PC-9 (cell line): ENCODE results near the gene CASP10. TPM values are rescaled to one million over a fixed set of nuclear protein-coding genes. Genes with fewer than 3 reads are reported as not detected.
A peak's percentile ranks its signal among the peaks of the same experiment; 100 is the strongest.

Source experiments
- BruUV-seq: library from RNA; stranded (reverse); fragments of 400-500 nt; replicated peaks from 2 replicates; lab custom pipeline; 2021; lab: Mats Ljungman, UMichigan
- CTCF ChIA-PET: fragments of 300-600 bp; sonication (Branson Sonifier 250); formaldehyde crosslinking; loops from one replicate; lab custom pipeline; 2022; ENCODE audit warnings: antibody characterized with exemption; lab: Charles Lee
- POLR2A ChIA-PET: fragments of 300-600 bp; sonication (Branson Sonifier 250); formaldehyde crosslinking; loops from one replicate; lab custom pipeline; 2022; ENCODE audit warnings: antibody characterized with exemption; ENCODE audit not compliant: unreplicated experiment; lab: Charles Lee
- DNase-seq, 2 experiments: peaks; one replicate each; pipeline versions ENCODE4 v3.0.0 to v3.0.0-alpha.2; 2015 to 2022; ENCODE audit warnings: mixed read lengths in 1 of 2
- H2AFZ ChIP-seq: fragments of 200-600 bp; sonication (generic); 2 replicates; pipeline ENCODE4 v1.8.1; 2017; ENCODE audit warnings: antibody characterized with exemption
- H3F3A ChIP-seq: fragments of 200-600 bp; sonication (generic); 2 replicates; pipeline ENCODE4 v1.8.1; 2017; ENCODE audit warnings: antibody characterized with exemption, mild to moderate bottlenecking, low read depth; ENCODE audit not compliant: insufficient read depth
- H3K27ac ChIP-seq: fragments of 200-600 bp; sonication (generic); 2 replicates; pipeline ENCODE4 v1.6.1; 2016; ENCODE audit warnings: mixed run types
- H3K27me3 ChIP-seq: fragments of 200-600 bp; sonication (generic); 2 replicates; pipeline ENCODE4 v1.6.1; 2016; ENCODE audit warnings: low read depth, mixed run types; ENCODE audit not compliant: insufficient read depth
- H3K36me3 ChIP-seq: fragments of 200-600 bp; sonication (generic); 2 replicates; pipeline ENCODE4 v1.6.1; 2016; ENCODE audit warnings: low read depth, mixed run types
- H3K4me1 ChIP-seq: fragments of 200-600 bp; sonication (generic); replicated peaks from 2 replicates; pipeline ENCODE4 v1.6.1; 2016; ENCODE audit warnings: mixed run types; ENCODE audit not compliant: insufficient read depth
- H3K4me2 ChIP-seq: fragments of 200-600 bp; sonication (generic); 2 replicates; pipeline ENCODE4 v1.6.1; 2017; ENCODE audit warnings: mixed run types
- H3K4me3 ChIP-seq: fragments of 200-600 bp; sonication (generic); 2 replicates; pipeline ENCODE4 v1.6.1; 2016; ENCODE audit warnings: mixed run types
- H3K79me2 ChIP-seq: fragments of 200-600 bp; sonication (generic); 2 replicates; pipeline ENCODE4 v1.6.1; 2017; ENCODE audit warnings: low read depth, mixed run types
- H3K9me2 ChIP-seq: fragments of 200-600 bp; sonication (generic); 2 replicates; pipeline ENCODE4 v1.8.1; 2017; ENCODE audit warnings: mild to moderate bottlenecking; ENCODE audit not compliant: insufficient read depth
- H3K9me3 ChIP-seq: fragments of 200-600 bp; sonication (generic); 2 replicates; pipeline ENCODE4 v1.8.1; 2016; ENCODE audit warnings: low read depth; ENCODE audit not compliant: insufficient read depth
- H4K20me1 ChIP-seq: fragments of 200-600 bp; sonication (generic); 2 replicates; pipeline ENCODE4 v1.8.1; 2017; ENCODE audit not compliant: insufficient read depth
- CTCF ChIP-seq: fragments of 200-600 bp; sonication (generic); conservative IDR thresholded peaks from 2 replicates; pipeline ENCODE4 v1.6.1; 2017; ENCODE audit warnings: mixed run types, antibody characterized with exemption, mild to moderate bottlenecking, moderate library complexity
- EZH2 ChIP-seq: fragments of 200-600 bp; sonication (generic); IDR thresholded peaks from 2 replicates; pipeline ENCODE4 v1.8.0; 2017; ENCODE audit warnings: antibody characterized with exemption, low read depth
- intact Hi-C: fragments of 100-400 bp; cut with micrococcal nuclease; formaldehyde crosslinking; loops from one replicate; pipeline ENCODE4 v1.10.0; 2022; ENCODE audit not compliant: unreplicated experiment
- total RNA-seq: library from RNA; stranded (reverse); gene quantifications from 2 replicates; pipeline ENCODE4 v1.2.3, GENCODE V29; 2021

The CASP10 gene
- total RNA-seq, 1 experiment from 2014 or later, result 15.2 TPM

- BruUV-seq, result no TSS peak
- Histone ChIP-seq H3K4me2 (no peak overlapping the region), H3K4me1 (peaks cover 13% of the 10 kb centered on the region), H3K27me3 (no peaks in the 10 kb centered on the region), H3K36me3 (no peaks in the 10 kb centered on the region), H2AFZ (no peak overlapping the region), H3K9me2 (no peaks in the 10 kb centered on the region), H3F3A (peaks cover 35% of the 10 kb centered on the region), H3K27ac (no peak overlapping the region), H4K20me1 (no peaks in the 10 kb centered on the region), H3K4me3 (no peak overlapping the region), H3K79me2 (peaks cover 7% of the 10 kb centered on the region), H3K9me3 (no peaks in the 10 kb centered on the region)
- ChIA-PET POLR2A (no interaction called here), CTCF (no interaction called here)
- intact Hi-C loops, result no loop called here
- TF ChIP-seq EZH2, result no peak
- no peak for TF ChIP-seq CTCF
- peak in 1 of 2 experiments; percentile 63 for DNase-seq
Observed at GRCh38 chr2:201254081-201254730, 71.3 kb downstream of the CASP10 start.

GRCh38 chr2:201255408-201256033 is 72.6 kb downstream of the CASP10 start:
- H3K27ac ChIP-seq, result 0 out of 2 replicates have a peak overlapping the region, but pooled peaks have one; percentile 18
- no peak overlapping the region for H3K4me2 ChIP-seq
- H3K4me3 ChIP-seq, result no peak overlapping the region
- ChIA-PET CTCF (interaction anchor here (0.8 kb wide), 1 partner anchor 110 kb away, joined by 3 read pairs; no protein-coding TSS in a partner anchor), POLR2A (no interaction called here)
- no peak for DNase-seq
- no peak overlapping the region for H2AFZ ChIP-seq
- peaks cover 26% of the 10 kb centered on the region for H3K4me1 ChIP-seq
- intact Hi-C loops, result loop anchor here (5.0 kb wide), 1 partner anchor 387 kb away; the partner anchor contains the start of gene TMEM237
- H3F3A ChIP-seq, result peaks cover 38% of the 10 kb centered on the region
- no peaks in the 10 kb centered on the region for H3K36me3 ChIP-seq
- no peaks in the 10 kb centered on the region for H4K20me1 ChIP-seq
- peaks cover 20% of the 10 kb centered on the region for H3K79me2 ChIP-seq
- no TSS peak for BruUV-seq
- H3K27me3 ChIP-seq, result no peaks in the 10 kb centered on the region
- no peak for TF ChIP-seq CTCF
- TF ChIP-seq EZH2, result no peak
- no peaks in the 10 kb centered on the region for H3K9me2 ChIP-seq
- H3K9me3 ChIP-seq, result no peaks in the 10 kb centered on the region

- no peaks in the 10 kb centered on the region for H3K9me2 ChIP-seq
- H3K36me3 ChIP-seq, result no peaks in the 10 kb centered on the region
- POLR2A ChIA-PET, result no interaction called here
- no peak for DNase-seq
- peaks cover 31% of the 10 kb centered on the region for H3K4me1 ChIP-seq
- H3K27me3 ChIP-seq, result no peaks in the 10 kb centered on the region
- H2AFZ ChIP-seq, result no peak overlapping the region
- H3K4me2 ChIP-seq, result no peak overlapping the region
- CTCF ChIA-PET, result no interaction called here
- peaks cover 25% of the 10 kb centered on the region for H3K79me2 ChIP-seq
- TF ChIP-seq CTCF, result no peak
- no peak for TF ChIP-seq EZH2
- intact Hi-C loops, result loop anchor here (5.0 kb wide), 1 partner anchor 386 kb away; the partner anchor contains the start of gene TMEM237
- BruUV-seq, result no TSS peak
- H3K27ac ChIP-seq, result peak overlapping the region; percentile 94; the same call in 1 of the 2 replicates
- no peak overlapping the region for H3K4me3 ChIP-seq
- H3K9me3 ChIP-seq, result no peaks in the 10 kb centered on the region
- no peaks in the 10 kb centered on the region for H4K20me1 ChIP-seq
- H3F3A ChIP-seq, result peaks cover 38% of the 10 kb centered on the region
Observed at GRCh38 chr2:201256082-201256481, 73.1 kb downstream of the CASP10 start.
